Measurements from ENCODE around the gene AMPH.

GRCh38 chr7:38451840-38452239 lies 179.3 kb downstream of the AMPH start:
- TF ChIP-seq POLR2AphosphoS5 (IDR thresholded peaks at IDR 0.05; ENCODE audit: low read depth, low read length) (no peak), TAF1 (IDR thresholded peaks at IDR 0.05; ENCODE audit: borderline replicate concordance, insufficient read depth, low read length) (no peak), FOXP2 (optimal IDR thresholded peaks at IDR 0.05; ENCODE audit: borderline replicate concordance, extremely low read depth, extremely low read length, insufficient read depth) (no peak)

Measured in PFSK-1 (cell line).